ENCODE results near the gene BDP1.
"Not testable (repeated sequence)": the region's sequence is repeated elsewhere in the genome, so short reads cannot be mapped to it uniquely, and the experiment has no call there.

DNA sequence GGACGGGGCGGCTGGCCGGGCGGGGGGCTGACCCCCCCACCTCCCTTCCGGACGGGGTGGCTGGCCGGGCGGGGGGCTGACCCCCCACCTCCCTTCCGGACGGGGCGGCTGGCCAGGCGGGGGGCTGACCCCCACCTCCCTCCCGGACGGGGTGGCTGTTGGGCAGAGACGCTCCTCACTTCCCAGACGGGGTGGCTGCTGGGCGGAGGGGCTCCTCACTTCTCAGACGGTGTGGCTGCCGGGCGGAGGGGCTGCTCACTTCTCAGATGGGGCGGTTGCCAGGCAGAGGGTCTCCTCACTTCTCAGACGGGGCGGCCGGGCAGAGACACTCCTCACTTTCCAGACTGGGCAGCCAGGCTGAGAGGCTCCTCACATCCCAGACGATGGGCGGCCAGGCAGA lies 70.2 kb downstream of the BDP1 start:
- TF ChIP-seq, protein P1, sequence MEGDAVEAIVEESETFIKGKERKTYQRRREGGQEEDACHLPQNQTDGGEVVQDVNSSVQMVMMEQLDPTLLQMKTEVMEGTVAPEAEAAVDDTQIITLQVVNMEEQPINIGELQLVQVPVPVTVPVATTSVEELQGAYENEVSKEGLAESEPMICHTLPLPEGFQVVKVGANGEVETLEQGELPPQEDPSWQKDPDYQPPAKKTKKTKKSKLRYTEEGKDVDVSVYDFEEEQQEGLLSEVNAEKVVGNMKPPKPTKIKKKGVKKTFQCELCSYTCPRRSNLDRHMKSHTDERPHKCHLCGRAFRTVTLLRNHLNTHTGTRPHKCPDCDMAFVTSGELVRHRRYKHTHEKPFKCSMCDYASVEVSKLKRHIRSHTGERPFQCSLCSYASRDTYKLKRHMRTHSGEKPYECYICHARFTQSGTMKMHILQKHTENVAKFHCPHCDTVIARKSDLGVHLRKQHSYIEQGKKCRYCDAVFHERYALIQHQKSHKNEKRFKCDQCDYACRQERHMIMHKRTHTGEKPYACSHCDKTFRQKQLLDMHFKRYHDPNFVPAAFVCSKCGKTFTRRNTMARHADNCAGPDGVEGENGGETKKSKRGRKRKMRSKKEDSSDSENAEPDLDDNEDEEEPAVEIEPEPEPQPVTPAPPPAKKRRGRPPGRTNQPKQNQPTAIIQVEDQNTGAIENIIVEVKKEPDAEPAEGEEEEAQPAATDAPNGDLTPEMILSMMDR (IDR thresholded peaks at IDR 0.05; ENCODE audit: insufficient read depth, low read length, poor library complexity, severe bottlenecking), result not testable (repeated sequence)
- not testable (repeated sequence) for TF ChIP-seq EZH2phosphoT487 (conservative IDR thresholded peaks at IDR 0.05; ENCODE audit: low read length)
